Esophagus (tissue), 2 donors: ENCODE results near the gene NKPD1. TPM values are rescaled to one million over a fixed set of nuclear protein-coding genes. Genes with fewer than 3 reads are reported as not detected.

Source experiments
- H3K27ac ChIP-seq, 2 donors: one replicate each; pipeline ENCODE4 v1.5.1; 2013; ENCODE audit warnings: low read depth in 2 of 2, mild to moderate bottlenecking in 2 of 2, inconsistent platforms in 1 of 2, low read length in 1 of 2, moderate library complexity in 1 of 2
- H3K27me3 ChIP-seq, 2 donors: one replicate each; pipeline ENCODE4 v1.6.1; 2013; ENCODE audit warnings: low read length in 2 of 2, control low read depth in 1 of 2, mild to moderate bottlenecking in 1 of 2; ENCODE audit not compliant: insufficient read depth in 2 of 2, control insufficient read depth in 1 of 2
- H3K36me3 ChIP-seq, 2 donors: one replicate each; pipeline ENCODE4 v1.6.1; 2013; ENCODE audit warnings: low read length in 1 of 2; ENCODE audit not compliant: control insufficient read depth in 2 of 2, insufficient read depth in 2 of 2
- H3K4me1 ChIP-seq, 2 donors: one replicate each; pipeline ENCODE4 v1.6.1; 2013; ENCODE audit warnings: low read length in 1 of 2; ENCODE audit not compliant: control insufficient read depth in 2 of 2, insufficient read depth in 2 of 2
- H3K4me3 ChIP-seq, 2 donors: one replicate each; pipeline ENCODE4 v1.5.1; 2013; ENCODE audit warnings: low read length in 2 of 2, mild to moderate bottlenecking in 2 of 2, low read depth in 1 of 2, moderate library complexity in 1 of 2
- H3K9me3 ChIP-seq, 2 donors: one replicate each; pipeline ENCODE4 v1.6.1; 2013; ENCODE audit warnings: mild to moderate bottlenecking in 2 of 2, low read depth in 1 of 2, low read length in 1 of 2, moderate library complexity in 1 of 2; ENCODE audit not compliant: control insufficient read depth in 2 of 2, insufficient read depth in 1 of 2
- WGBS, 2 donors: extraction: QIAGEN DNeasy Blood & Tissue Kit; methylation state at CpG; one replicate each; pipeline ENCODE4 v1.1.7; 2013; 5-methylcytosine and 5-hydroxymethylcytosine counted together
- polyA plus RNA-seq, 2 donors: library from polyadenylated mRNA; stranded (reverse); fragments of 200-250 nt; gene quantifications; one replicate each; pipeline ENCODE4 v1.2.3, GENCODE V29; 2013
- donor health status: healthy with polysubstance abuse.
- donor health status: Bipolar disorder and iron deficiency.

The NKPD1 gene
- polyA plus RNA-seq, 2 donors, result 0.61 to 1.3 TPM

DNA sequence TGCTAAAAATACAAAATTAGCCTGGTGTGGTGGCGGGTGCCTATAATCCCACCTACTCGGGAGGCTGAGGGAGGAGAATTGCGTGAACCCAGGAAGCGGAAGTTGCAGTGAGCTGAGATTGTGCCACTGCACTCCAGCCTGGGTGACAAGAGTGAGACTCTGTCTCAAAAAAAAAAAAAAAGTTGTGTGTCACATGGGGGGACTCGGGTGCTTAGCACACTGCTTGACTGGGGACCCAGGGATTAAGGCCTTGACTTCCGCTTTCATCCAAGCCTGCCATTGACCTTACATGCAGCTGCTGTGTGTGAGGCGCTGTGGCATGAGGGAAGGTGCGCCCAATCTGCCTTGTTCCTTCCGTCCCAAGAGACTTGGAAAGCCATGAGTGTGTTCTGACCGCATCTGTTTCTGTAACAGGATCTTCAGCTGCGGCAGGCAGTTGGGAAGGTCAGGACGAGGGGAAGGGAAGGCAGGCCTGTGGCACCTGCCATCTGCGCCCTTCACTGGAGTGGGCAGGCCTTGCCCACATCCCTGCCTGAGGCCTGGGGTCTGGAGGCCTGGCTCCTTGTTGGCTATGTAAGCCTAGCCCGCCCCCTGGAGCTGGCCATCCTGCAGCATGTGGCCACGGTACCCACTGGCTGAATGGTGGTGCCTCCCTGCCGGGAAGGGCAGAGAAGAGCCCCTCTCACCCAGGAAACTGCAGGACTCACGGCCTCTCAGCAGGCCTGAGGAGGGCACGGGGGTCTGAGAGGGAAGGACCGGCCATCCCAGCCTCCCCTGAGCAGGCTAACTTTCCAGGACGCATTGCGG is 44.8 kb downstream of the NKPD1 start:
- 93 to 94% methylated on average over 21 of the region's 21 CpGs for WGBS, 2 donors
- H3K36me3 ChIP-seq, result peaks cover 0 to 6% of the 10 kb centered on the region in 2 donors
- no peak overlapping the region for H3K4me3 ChIP-seq
- no peaks in the 10 kb centered on the region for H3K9me3 ChIP-seq
- no peaks in the 10 kb centered on the region for H3K27me3 ChIP-seq
- no peak overlapping the region for H3K27ac ChIP-seq
- peaks cover 7 to 40% of the 10 kb centered on the region in 2 donors for H3K4me1 ChIP-seq

DNA sequence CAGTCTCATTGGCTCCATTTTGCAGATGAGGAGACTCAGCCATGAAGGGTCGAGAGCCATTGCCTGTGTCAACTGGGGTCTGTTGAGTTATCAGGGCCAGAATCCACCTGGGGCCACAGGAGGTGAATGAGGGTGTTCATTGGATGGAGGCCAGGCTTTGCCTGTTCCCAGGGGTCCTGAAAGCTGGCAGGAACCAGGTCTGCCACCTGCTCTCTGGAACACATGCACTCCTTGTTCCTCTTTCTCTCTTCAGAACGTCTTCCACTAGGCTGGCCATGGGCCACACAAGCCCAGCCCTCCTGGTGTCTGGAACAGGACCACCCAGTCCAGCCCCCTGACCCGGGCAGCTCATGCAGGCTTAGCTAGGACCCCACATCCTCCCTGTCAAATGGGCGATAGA is 46.7 kb downstream of the NKPD1 start:
- Histone ChIP-seq H3K27ac (no peak overlapping the region), H3K27me3 (no peaks in the 10 kb centered on the region), H3K4me3 (no peak overlapping the region), H3K4me1 (peaks cover 7 to 34% of the 10 kb centered on the region in 2 donors), H3K9me3 (no peaks in the 10 kb centered on the region), H3K36me3 (peaks cover 0 to 8% of the 10 kb centered on the region in 2 donors)
- 68 to 78% methylated on average over 4 of the region's 4 CpGs for WGBS, 2 donors

DNA sequence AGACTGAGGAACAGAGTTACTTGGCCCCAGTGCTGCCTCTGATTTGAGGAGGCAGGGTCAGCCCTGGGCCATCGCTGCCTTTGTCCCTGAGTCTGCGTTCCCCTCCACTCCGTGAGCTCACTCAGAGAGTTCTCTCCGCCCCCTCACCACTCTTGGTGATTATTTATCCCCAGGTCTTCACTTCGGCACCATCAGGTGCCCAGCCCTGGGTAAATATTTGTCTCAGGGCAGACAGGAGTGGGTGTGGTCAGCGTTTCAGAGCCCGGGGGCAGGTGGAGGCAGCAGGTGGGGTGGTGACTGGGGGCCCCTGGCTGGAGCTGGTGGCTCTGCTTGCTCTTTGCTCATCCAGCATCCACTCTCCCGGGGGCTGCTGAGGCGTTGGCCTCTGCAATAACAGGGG is 47.2 kb downstream of the NKPD1 start:
- H3K4me1 ChIP-seq, result peaks cover 7 to 34% of the 10 kb centered on the region in 2 donors
- no peak overlapping the region for H3K27ac ChIP-seq
- whole genome bisulfite sequencing, 2 donors, result 46 to 49% methylated on average over 9 of the region's 9 CpGs

DNA sequence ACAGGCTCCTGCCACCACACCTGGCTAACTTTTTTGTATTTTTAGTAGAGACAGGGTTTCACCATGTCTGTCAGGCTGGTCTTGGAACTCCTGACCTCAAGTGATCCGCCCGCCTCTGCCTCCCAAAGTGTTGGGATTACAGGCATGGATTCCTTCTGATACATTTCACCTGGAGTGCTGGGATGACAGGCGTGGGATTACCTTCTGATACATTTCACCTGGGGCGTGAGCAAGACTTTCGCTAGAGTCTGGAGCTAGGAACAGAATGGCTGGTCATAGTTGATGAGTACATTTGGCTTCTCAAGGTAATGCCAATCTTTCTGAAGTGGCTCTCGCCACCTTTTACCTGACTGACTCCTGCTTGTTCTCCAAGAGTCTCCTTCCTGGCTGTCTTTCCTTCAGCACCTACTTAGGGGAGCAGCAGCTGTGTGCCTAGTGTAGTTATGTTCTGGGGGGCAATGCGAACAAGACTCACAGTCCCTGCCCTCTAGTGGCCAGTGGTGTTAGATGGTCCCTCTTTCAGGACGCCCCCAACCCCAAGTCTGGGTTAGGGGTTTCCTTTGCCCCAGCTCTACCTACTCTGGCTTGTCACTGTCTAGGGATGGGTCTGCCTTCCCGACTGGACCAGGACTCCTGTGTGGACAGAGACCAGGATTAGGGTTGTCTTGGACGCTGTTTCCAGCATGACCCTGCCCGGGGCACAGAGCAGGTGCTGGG is 48.5 kb downstream of the NKPD1 start:
- Histone ChIP-seq H3K9me3 (no peaks in the 10 kb centered on the region), H3K27me3 (no peaks in the 10 kb centered on the region), H3K4me1 (peaks cover 7 to 29% of the 10 kb centered on the region in 2 donors), H3K4me3 (no peak overlapping the region), H3K36me3 (peaks cover 0 to 8% of the 10 kb centered on the region in 2 donors), H3K27ac (no peak overlapping the region)
- 83 to 92% methylated on average over 11 of the region's 11 CpGs for WGBS, 2 donors

More for the DNA sequence above, 47.2 kb downstream of the NKPD1 start:
- no peaks in the 10 kb centered on the region for H3K27me3 ChIP-seq
- no peaks in the 10 kb centered on the region for H3K9me3 ChIP-seq
- peaks cover 0 to 8% of the 10 kb centered on the region in 2 donors for H3K36me3 ChIP-seq
- no peak overlapping the region for H3K4me3 ChIP-seq

Other genes starting within 250 kb of the NKPD1 start
- 1 to 10 TPM; 2.0 to 2.2 TPM for gene APOC1, start 246.4 kb downstream of the NKPD1 start, polyA plus RNA-seq
- not detected for gene APOC4, start 218.7 kb downstream of the NKPD1 start, polyA plus RNA-seq
- gene APOC2, start 214.9 kb downstream of the NKPD1 start, polyA plus RNA-seq, result under 1 TPM; 0.84 to 0.87 TPM
- 10 to 100 TPM; 56.0 to 61.9 TPM for gene CLPTM1, start 205.6 kb downstream of the NKPD1 start, polyA plus RNA-seq
- gene RELB, start 159.5 kb downstream of the NKPD1 start, polyA plus RNA-seq, result 1 to 10 TPM; 7.2 TPM
- 100 to 1,000 TPM in 1 of 2 donors, 10 to 100 TPM in 1; 42.6 to 132 TPM for gene CLASRP, start 121.9 kb downstream of the NKPD1 start, polyA plus RNA-seq
- gene ZNF296, start 84.5 kb downstream of the NKPD1 start, polyA plus RNA-seq, result 10 to 100 TPM in 1 of 2 donors, 1 to 10 TPM in 1; 7.6 to 14.5 TPM
- 10 to 100 TPM; 20.7 to 21.3 TPM for gene GEMIN7, start 81.7 kb downstream of the NKPD1 start, polyA plus RNA-seq
- gene PPP1R37, start 67.8 kb downstream of the NKPD1 start, polyA plus RNA-seq, result 10 to 100 TPM; 17.5 to 43.1 TPM
- 10 to 100 TPM; 25.9 to 26.4 TPM for gene TRAPPC6A, start 17.3 kb upstream of the NKPD1 start, polyA plus RNA-seq
- 1 to 10 TPM; 2.2 to 3.1 TPM for gene BLOC1S3, start 17.8 kb upstream of the NKPD1 start, polyA plus RNA-seq
- 1 to 10 TPM; 1.3 to 1.5 TPM for gene EXOC3L2, start 84.4 kb upstream of the NKPD1 start, polyA plus RNA-seq
- 10 to 100 TPM; 11.9 to 15.9 TPM for gene MARK4, start 90.3 kb upstream of the NKPD1 start, polyA plus RNA-seq
- gene CKM, start 161.9 kb upstream of the NKPD1 start, polyA plus RNA-seq, result under 1 TPM; 0.14 to 0.74 TPM
- gene KLC3, start 179.8 kb upstream of the NKPD1 start, polyA plus RNA-seq, result 10 to 100 TPM; 15.0 to 24.2 TPM
- gene ERCC2, start 209.6 kb upstream of the NKPD1 start, polyA plus RNA-seq, result 1 to 10 TPM; 6.1 to 8.8 TPM
- gene PPP1R13L, start 244.1 kb upstream of the NKPD1 start, polyA plus RNA-seq, result 100 to 1,000 TPM; 163 to 233 TPM
- 1 to 10 TPM; 6.3 to 6.8 TPM for gene POLR1G, start 245.7 kb upstream of the NKPD1 start, polyA plus RNA-seq